Glutamatergic neuron (in vitro differentiated cells): Measurements from ENCODE around the gene EXOC6B. TPM values are rescaled to one million over a fixed set of nuclear protein-coding genes. Genes with fewer than 3 reads are reported as not detected.

Experiments used
- DNase-seq: peaks from one replicate; pipeline ENCODE4 v3.0.0; 2022
- H3K27ac Mint-ChIP-seq: one replicate; pipeline ENCODE4 v1.8.0; 2020; ENCODE audit warnings: mild to moderate bottlenecking, mixed read lengths, inconsistent platforms; ENCODE audit not compliant: unreplicated experiment
- H3K27me3 Mint-ChIP-seq: one replicate; pipeline ENCODE4 v1.8.0; 2020; ENCODE audit warnings: mild to moderate bottlenecking, moderate library complexity, mixed read lengths, inconsistent platforms; ENCODE audit not compliant: unreplicated experiment
- H3K36me3 Mint-ChIP-seq: one replicate; pipeline ENCODE4 v1.8.0; 2020; ENCODE audit warnings: mild to moderate bottlenecking, mixed read lengths, inconsistent platforms; ENCODE audit not compliant: unreplicated experiment
- H3K4me1 Mint-ChIP-seq: one replicate; pipeline ENCODE4 v1.8.0; 2020; ENCODE audit warnings: mild to moderate bottlenecking, low read depth, mixed read lengths, inconsistent platforms; ENCODE audit not compliant: unreplicated experiment
- H3K4me3 Mint-ChIP-seq: one replicate; pipeline ENCODE4 v1.8.0; 2020; ENCODE audit warnings: mild to moderate bottlenecking, mixed read lengths, inconsistent platforms; ENCODE audit not compliant: unreplicated experiment
- H3K9me3 Mint-ChIP-seq: one replicate; pipeline ENCODE4 v1.8.0; 2020; ENCODE audit warnings: mild to moderate bottlenecking, moderate library complexity, mixed read lengths, inconsistent platforms; ENCODE audit not compliant: unreplicated experiment
- CTCF ChIP-seq: fragments of 200-600 bp; sonication (generic); IDR thresholded peaks from one replicate; pipeline ENCODE4 v1.5.0; 2021; ENCODE audit not compliant: partially characterized antibody, unreplicated experiment
- total RNA-seq: library from RNA; stranded (reverse); fragmentation: NEBNext Ultra II Directional; extraction: Animal tissue kit (Norgen Biotek cat#: 25700); gene quantifications from one replicate; pipeline ENCODE4 v1.2.1, GENCODE V29; 2021; ENCODE audit not compliant: unreplicated experiment

Gene EXOC6B
- total RNA-seq, 1 donor from 2014 or later: 34.5 TPM

GRCh38 chr2:72325592-72326422 lies 500.0 kb downstream of the EXOC6B start:
- H3K9me3 Mint-ChIP-seq: peaks cover 2% of the 10 kb centered on the region
- peak; percentile 42 for DNase-seq
- no peaks in the 10 kb centered on the region for H3K36me3 Mint-ChIP-seq
- no peaks in the 10 kb centered on the region for H3K4me1 Mint-ChIP-seq
- peak; percentile 58 for TF ChIP-seq CTCF
- no peak overlapping the region for H3K27ac Mint-ChIP-seq
- no peak overlapping the region for H3K4me3 Mint-ChIP-seq
- H3K27me3 Mint-ChIP-seq: no peaks in the 10 kb centered on the region

- Mint-ChIP-seq H3K4me3 (no peak overlapping the region), H3K36me3 (no peaks in the 10 kb centered on the region), H3K9me3 (no peaks in the 10 kb centered on the region), H3K27ac (no peak overlapping the region), H3K27me3 (no peaks in the 10 kb centered on the region), H3K4me1 (peaks cover 8% of the 10 kb centered on the region)
- DNase-seq: no peak
- no peak for TF ChIP-seq CTCF
These were observed 509.1 kb downstream of the EXOC6B start for GRCh38 chr2:72316774-72317173.

- Mint-ChIP-seq H3K27ac (no peak overlapping the region), H3K36me3 (peaks cover 12% of the 10 kb centered on the region), H3K4me1 (no peaks in the 10 kb centered on the region), H3K4me3 (no peak overlapping the region), H3K9me3 (no peaks in the 10 kb centered on the region), H3K27me3 (no peaks in the 10 kb centered on the region)
- TF ChIP-seq CTCF: no peak
- DNase-seq: no peak
These were observed 525.6 kb downstream of the EXOC6B start for GRCh38 chr2:72300147-72300684.

GRCh38 chr2:72293620-72294019 lies 532.2 kb downstream of the EXOC6B start:
- Mint-ChIP-seq H3K27ac (no peak overlapping the region), H3K4me3 (no peak overlapping the region), H3K36me3 (peaks cover 4% of the 10 kb centered on the region), H3K9me3 (no peaks in the 10 kb centered on the region), H3K4me1 (no peaks in the 10 kb centered on the region), H3K27me3 (no peaks in the 10 kb centered on the region)
- DNase-seq: no peak
- no peak for TF ChIP-seq CTCF

GRCh38 chr2:72292433-72292832 lies 533.4 kb downstream of the EXOC6B start:
- Mint-ChIP-seq H3K4me3 (no peak overlapping the region), H3K9me3 (no peaks in the 10 kb centered on the region), H3K4me1 (no peaks in the 10 kb centered on the region), H3K36me3 (peaks cover 2% of the 10 kb centered on the region), H3K27me3 (no peaks in the 10 kb centered on the region), H3K27ac (no peak overlapping the region)
- no peak for TF ChIP-seq CTCF
- no peak for DNase-seq
